ENCODE measurements around the gene SREK1IP1.
A peak's percentile ranks its signal among the peaks of the same experiment; 100 is the strongest.

Gene SREK1IP1

GRCh38 chr5:64768358-64769312 lies at the start of gene SREK1IP1, which contains the start of gene CWC27:
Gene SREK1IP1, minus strand, starts transcription at chr5:64768691. Its CDS starts 174 bp downstream, at chr5:64768517.
Gene CWC27, plus strand, starts transcription at chr5:64768930. Its CDS starts 217 bp downstream, at chr5:64769147.
- peak within 1 kb of the TSS; percentile 70 for H3K27ac ChIP-seq (ENCODE audit: low read depth, low read length)
- no peaks in the 10 kb centered on the region for H3K9me3 ChIP-seq (ENCODE audit: low read length)
- peaks cover 45% of the 10 kb centered on the region for H3K4me1 ChIP-seq (ENCODE audit: insufficient read depth, low read length)
- H3K9ac ChIP-seq (ENCODE audit: low read length): peak within 1 kb of the TSS; percentile 86
- peak within 1 kb of the TSS; percentile 75 to 98 for H3K4me3 ChIP-seq (ENCODE audit: low read depth in 1 of 2, low read length in 2 of 2)
- peaks cover 10% of the 10 kb centered on the region for H3K36me3 ChIP-seq (ENCODE audit: insufficient read depth, low read length)
- H3K27me3 ChIP-seq (ENCODE audit: control insufficient read depth in 1 of 2, insufficient read depth in 2 of 2, low read length in 2 of 2): no peaks in the 10 kb centered on the region

DNA sequence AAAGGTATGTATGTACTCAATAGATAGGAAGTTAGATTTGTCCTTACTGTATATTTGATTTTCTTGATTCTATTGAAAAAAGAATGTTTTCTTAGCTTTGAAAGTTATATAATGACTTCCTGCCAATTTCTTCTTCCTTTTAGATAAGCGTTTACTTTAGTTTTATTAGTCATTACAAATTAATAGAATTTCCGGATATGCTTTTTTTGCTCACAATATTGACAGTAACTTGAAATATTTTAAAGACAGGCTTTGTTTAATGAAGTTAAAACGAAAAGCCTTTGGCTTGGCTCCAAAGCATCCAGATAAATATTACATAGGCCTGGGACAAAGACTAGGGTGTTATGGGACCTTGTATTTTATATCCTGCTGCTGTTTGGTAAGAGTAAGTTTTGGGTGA lies 49.8 kb upstream of the SREK1IP1 start:
- Histone ChIP-seq H3K27me3 (ENCODE audit: control insufficient read depth in 1 of 2, insufficient read depth in 2 of 2, low read length in 2 of 2) (no peaks in the 10 kb centered on the region), H3K9me3 (ENCODE audit: low read length) (no peaks in the 10 kb centered on the region)

DNA sequence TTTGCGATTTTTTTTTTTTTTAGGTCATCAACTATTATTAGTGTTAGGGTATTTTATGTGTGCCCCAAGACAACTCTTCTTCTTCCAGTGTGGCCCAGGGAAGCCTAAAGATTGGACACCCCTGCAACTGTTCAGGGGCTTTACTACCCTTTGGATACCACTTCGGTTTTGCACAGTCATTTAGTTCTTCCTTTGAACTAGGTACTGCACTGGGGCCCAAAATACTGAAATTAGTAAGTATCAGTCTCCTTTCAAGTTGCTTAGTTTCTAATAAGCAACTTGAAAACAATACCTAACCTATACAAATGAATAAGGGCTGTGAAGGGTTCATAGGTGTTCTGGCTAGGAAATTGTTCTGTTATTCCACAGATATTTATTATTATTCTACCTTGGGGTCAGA lies 45.6 kb upstream of the SREK1IP1 start:
- Histone ChIP-seq H3K9ac (ENCODE audit: low read length) (no peak overlapping the region), H3K27me3 (ENCODE audit: control insufficient read depth in 1 of 2, insufficient read depth in 2 of 2, low read length in 2 of 2) (no peaks in the 10 kb centered on the region), H3K36me3 (ENCODE audit: insufficient read depth, low read length) (no peaks in the 10 kb centered on the region), H3K27ac (ENCODE audit: low read depth, low read length) (no peak overlapping the region), H3K4me1 (ENCODE audit: insufficient read depth, low read length) (no peaks in the 10 kb centered on the region), H3K9me3 (ENCODE audit: low read length) (no peaks in the 10 kb centered on the region), H3K4me3 (ENCODE audit: low read depth in 1 of 2, low read length in 2 of 2) (no peak overlapping the region)

More for the DNA sequence above, 49.8 kb upstream of the SREK1IP1 start:
- no peak overlapping the region for H3K27ac ChIP-seq (ENCODE audit: low read depth, low read length)
- no peak overlapping the region for H3K9ac ChIP-seq (ENCODE audit: low read length)
- no peaks in the 10 kb centered on the region for H3K4me1 ChIP-seq (ENCODE audit: insufficient read depth, low read length)
- H3K4me3 ChIP-seq (ENCODE audit: low read depth in 1 of 2, low read length in 2 of 2): no peak overlapping the region
- H3K36me3 ChIP-seq (ENCODE audit: insufficient read depth, low read length): no peaks in the 10 kb centered on the region

DNA sequence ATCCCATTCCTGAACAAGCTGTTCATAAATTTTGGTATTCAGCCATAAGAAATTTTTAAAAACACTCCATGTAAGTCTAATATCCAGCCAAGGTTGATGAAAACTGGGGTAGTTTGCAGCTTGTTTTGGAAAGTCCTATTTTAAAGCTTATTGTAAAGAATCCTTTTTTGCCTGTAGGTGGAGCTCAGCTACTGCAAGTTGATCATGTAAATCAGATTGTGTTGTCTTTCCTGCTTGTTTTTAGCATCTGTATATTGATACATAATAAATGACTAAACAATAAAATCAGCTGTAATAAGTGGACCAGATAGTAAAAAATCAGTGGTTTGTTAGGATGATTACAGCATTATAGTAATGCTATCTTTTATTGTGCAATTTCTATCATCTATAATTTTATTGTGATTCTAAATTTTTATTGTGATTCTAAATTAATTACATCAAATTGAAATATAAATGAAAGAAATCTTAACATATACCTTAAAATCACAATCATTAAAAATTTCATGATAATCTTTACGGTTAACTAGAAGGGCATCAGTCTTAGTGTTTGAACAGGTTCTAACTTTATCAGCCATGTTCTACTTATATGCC lies 42.7 kb upstream of the SREK1IP1 start:
- Histone ChIP-seq H3K4me1 (ENCODE audit: insufficient read depth, low read length) (no peaks in the 10 kb centered on the region), H3K27ac (ENCODE audit: low read depth, low read length) (no peak overlapping the region), H3K9ac (ENCODE audit: low read length) (no peak overlapping the region), H3K4me3 (ENCODE audit: low read depth in 1 of 2, low read length in 2 of 2) (no peak overlapping the region), H3K27me3 (ENCODE audit: control insufficient read depth in 1 of 2, insufficient read depth in 2 of 2, low read length in 2 of 2) (no peaks in the 10 kb centered on the region), H3K9me3 (ENCODE audit: low read length) (no peaks in the 10 kb centered on the region), H3K36me3 (ENCODE audit: insufficient read depth, low read length) (no peaks in the 10 kb centered on the region)

DNA sequence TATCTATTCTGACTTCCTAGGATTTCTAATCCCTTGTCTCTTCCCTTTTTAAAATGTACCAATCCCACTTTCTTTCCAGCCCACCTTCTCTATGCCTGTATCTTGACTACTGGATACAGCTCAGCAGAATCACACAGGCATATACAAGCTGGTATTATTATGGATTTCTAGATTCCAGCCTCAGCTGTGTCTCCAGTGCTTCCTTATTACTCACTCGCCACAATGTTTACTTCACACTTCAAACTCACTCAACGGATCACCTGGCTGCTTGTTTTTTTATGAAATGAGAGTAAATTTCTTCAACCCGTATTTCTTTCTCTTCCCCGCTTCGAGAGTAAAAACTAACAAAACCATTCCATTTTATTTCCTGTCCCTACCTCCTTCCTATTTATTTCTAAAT lies 39.0 kb upstream of the SREK1IP1 start:
- Histone ChIP-seq H3K36me3 (ENCODE audit: insufficient read depth, low read length) (no peaks in the 10 kb centered on the region), H3K9me3 (ENCODE audit: low read length) (no peaks in the 10 kb centered on the region), H3K4me3 (ENCODE audit: low read depth in 1 of 2, low read length in 2 of 2) (no peak overlapping the region), H3K27ac (ENCODE audit: low read depth, low read length) (no peak overlapping the region), H3K27me3 (ENCODE audit: control insufficient read depth in 1 of 2, insufficient read depth in 2 of 2, low read length in 2 of 2) (no peaks in the 10 kb centered on the region), H3K4me1 (ENCODE audit: insufficient read depth, low read length) (no peaks in the 10 kb centered on the region), H3K9ac (ENCODE audit: low read length) (no peak overlapping the region)

- Histone ChIP-seq H3K27ac (ENCODE audit: low read depth, low read length) (no peak overlapping the region), H3K9me3 (ENCODE audit: low read length) (no peaks in the 10 kb centered on the region), H3K36me3 (ENCODE audit: insufficient read depth, low read length) (no peaks in the 10 kb centered on the region), H3K27me3 (ENCODE audit: control insufficient read depth in 1 of 2, insufficient read depth in 2 of 2, low read length in 2 of 2) (no peaks in the 10 kb centered on the region), H3K4me1 (ENCODE audit: insufficient read depth, low read length) (no peaks in the 10 kb centered on the region), H3K9ac (ENCODE audit: low read length) (no peak overlapping the region), H3K4me3 (ENCODE audit: low read depth in 1 of 2, low read length in 2 of 2) (no peak overlapping the region)
Observed at GRCh38 chr5:64806537-64806936, 38.0 kb upstream of the SREK1IP1 start.

- H3K36me3 ChIP-seq (ENCODE audit: insufficient read depth, low read length): no peaks in the 10 kb centered on the region
- no peak overlapping the region for H3K9ac ChIP-seq (ENCODE audit: low read length)
- no peak overlapping the region for H3K27ac ChIP-seq (ENCODE audit: low read depth, low read length)
- H3K27me3 ChIP-seq (ENCODE audit: control insufficient read depth in 1 of 2, insufficient read depth in 2 of 2, low read length in 2 of 2): no peaks in the 10 kb centered on the region
- H3K4me1 ChIP-seq (ENCODE audit: insufficient read depth, low read length): no peaks in the 10 kb centered on the region
- H3K4me3 ChIP-seq (ENCODE audit: low read depth in 1 of 2, low read length in 2 of 2): no peak overlapping the region
- no peaks in the 10 kb centered on the region for H3K9me3 ChIP-seq (ENCODE audit: low read length)
Observed at GRCh38 chr5:64800926-64801325, 32.4 kb upstream of the SREK1IP1 start.

DNA sequence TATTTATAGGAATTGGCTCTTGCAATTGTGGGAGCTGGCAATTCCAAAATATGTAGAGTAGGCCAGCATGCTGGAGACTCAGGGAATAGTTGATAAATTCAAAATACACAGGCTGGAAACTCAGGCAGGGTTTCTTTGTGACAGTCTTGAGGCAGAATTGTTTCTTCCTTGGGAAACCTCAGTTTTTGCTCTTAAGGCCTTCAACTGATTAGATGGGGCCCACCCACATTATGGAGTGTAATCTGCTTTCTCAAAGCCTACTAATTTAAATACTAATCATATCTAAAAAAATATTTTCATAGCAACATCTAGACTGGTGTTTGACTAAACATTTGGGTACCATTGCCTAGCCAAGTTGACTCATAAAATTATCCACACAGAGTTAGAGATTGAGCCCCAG lies 27.8 kb upstream of the SREK1IP1 start:
- Histone ChIP-seq H3K9ac (ENCODE audit: low read length) (no peak overlapping the region), H3K36me3 (ENCODE audit: insufficient read depth, low read length) (no peaks in the 10 kb centered on the region), H3K27ac (ENCODE audit: low read depth, low read length) (no peak overlapping the region), H3K27me3 (ENCODE audit: control insufficient read depth in 1 of 2, insufficient read depth in 2 of 2, low read length in 2 of 2) (no peaks in the 10 kb centered on the region), H3K4me3 (ENCODE audit: low read depth in 1 of 2, low read length in 2 of 2) (no peak overlapping the region), H3K4me1 (ENCODE audit: insufficient read depth, low read length) (no peaks in the 10 kb centered on the region), H3K9me3 (ENCODE audit: low read length) (no peaks in the 10 kb centered on the region)

- H3K9ac ChIP-seq (ENCODE audit: low read length): no peak overlapping the region
- no peaks in the 10 kb centered on the region for H3K4me1 ChIP-seq (ENCODE audit: insufficient read depth, low read length)
- H3K27ac ChIP-seq (ENCODE audit: low read depth, low read length): no peak overlapping the region
- H3K4me3 ChIP-seq (ENCODE audit: low read depth in 1 of 2, low read length in 2 of 2): no peak overlapping the region
- no peaks in the 10 kb centered on the region for H3K9me3 ChIP-seq (ENCODE audit: low read length)
- H3K27me3 ChIP-seq (ENCODE audit: control insufficient read depth in 1 of 2, insufficient read depth in 2 of 2, low read length in 2 of 2): no peaks in the 10 kb centered on the region
- peaks cover 7% of the 10 kb centered on the region for H3K36me3 ChIP-seq (ENCODE audit: insufficient read depth, low read length)
Observed at GRCh38 chr5:64794053-64794770, 25.7 kb upstream of the SREK1IP1 start.

GRCh38 chr5:64792469-64792868 lies 24.0 kb upstream of the SREK1IP1 start:
- Histone ChIP-seq H3K27me3 (ENCODE audit: control insufficient read depth in 1 of 2, insufficient read depth in 2 of 2, low read length in 2 of 2) (no peaks in the 10 kb centered on the region), H3K36me3 (ENCODE audit: insufficient read depth, low read length) (peaks cover 7% of the 10 kb centered on the region), H3K9me3 (ENCODE audit: low read length) (no peaks in the 10 kb centered on the region), H3K4me3 (ENCODE audit: low read depth in 1 of 2, low read length in 2 of 2) (no peak overlapping the region), H3K9ac (ENCODE audit: low read length) (no peak overlapping the region), H3K4me1 (ENCODE audit: insufficient read depth, low read length) (no peaks in the 10 kb centered on the region), H3K27ac (ENCODE audit: low read depth, low read length) (no peak overlapping the region)

DNA sequence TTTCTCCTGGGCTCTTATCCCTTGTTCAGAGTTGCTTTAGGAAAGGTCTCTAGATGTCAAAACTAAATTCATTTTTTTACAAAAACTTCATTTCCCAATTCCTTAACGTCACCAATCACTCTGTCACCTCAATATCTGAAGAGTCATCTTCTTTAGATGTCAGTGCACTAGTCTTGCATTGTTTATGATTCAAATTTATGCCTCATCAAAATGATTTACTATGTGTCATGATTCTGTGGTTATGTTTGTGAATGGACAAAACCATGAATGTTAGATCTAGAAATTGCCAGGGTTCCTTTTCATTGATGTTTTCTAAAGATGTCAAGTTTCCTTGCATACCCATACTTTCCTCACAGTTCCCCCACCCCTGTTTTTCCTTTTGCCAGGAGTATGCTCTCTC lies 21.7 kb upstream of the SREK1IP1 start:
- Histone ChIP-seq H3K9ac (ENCODE audit: low read length) (no peak overlapping the region), H3K4me3 (ENCODE audit: low read depth in 1 of 2, low read length in 2 of 2) (no peak overlapping the region), H3K4me1 (ENCODE audit: insufficient read depth, low read length) (no peaks in the 10 kb centered on the region), H3K27ac (ENCODE audit: low read depth, low read length) (no peak overlapping the region), H3K27me3 (ENCODE audit: control insufficient read depth in 1 of 2, insufficient read depth in 2 of 2, low read length in 2 of 2) (no peaks in the 10 kb centered on the region), H3K36me3 (ENCODE audit: insufficient read depth, low read length) (peaks cover 10% of the 10 kb centered on the region), H3K9me3 (ENCODE audit: low read length) (no peaks in the 10 kb centered on the region)
